ENCODE data around the gene PRPF39. TPM values are rescaled to one million over a fixed set of nuclear protein-coding genes. Genes with fewer than 3 reads are reported as not detected.

Gene PRPF39
- polyA plus RNA-seq, 3 donors, result 3.3 to 26.1 (median 5.4) TPM

GRCh38 chr14:45060551-45060950 lies 23.4 kb upstream of the PRPF39 start:
- no peak overlapping the region for H3K4me2 ChIP-seq (replicated peaks; ENCODE audit: extremely low read depth, low read length, poor library complexity, severe bottlenecking)
- H3K9me3 Mint-ChIP-seq, result peaks cover 0 to 15% (median 3%) of the 10 kb centered on the region in 7 donors
- H3K27ac ChIP-seq (ENCODE audit: low read depth in 1 of 2, low read length in 2 of 2), result no peak overlapping the region

DNA sequence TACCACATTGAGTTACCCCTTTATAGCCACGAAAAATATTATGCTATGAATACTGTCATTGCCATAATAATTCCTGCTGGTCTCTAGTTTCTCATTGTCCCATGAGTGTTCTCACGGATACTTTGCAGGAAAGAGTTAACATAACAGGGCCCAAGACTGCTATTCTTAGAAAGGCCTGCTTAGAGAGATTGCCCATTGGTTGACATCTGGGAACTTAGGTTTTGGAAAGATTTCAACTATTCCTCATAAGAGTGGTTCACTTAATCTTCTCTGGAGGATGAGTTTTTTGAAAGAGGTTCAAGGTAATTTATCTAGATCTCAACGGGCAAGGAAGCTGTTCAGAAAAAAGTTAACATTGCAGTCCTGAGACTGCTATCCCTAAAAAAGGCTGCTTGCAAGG lies 18.4 kb upstream of the PRPF39 start:
- Histone ChIP-seq H3K27ac (ENCODE audit: low read depth in 1 of 2, low read length in 2 of 2) (no peak overlapping the region), H3K79me2 (ENCODE audit: insufficient read depth, low read length) (no peaks in the 10 kb centered on the region), H3K9me3 (replicated peaks in 1 of 2; ENCODE audit: control insufficient read depth in 1 of 2, insufficient read depth in 1 of 2, low read length in 2 of 2) (no peaks in the 10 kb centered on the region), H3K36me3 (replicated peaks in 1 of 2; ENCODE audit: control insufficient read depth in 1 of 2, insufficient read depth in 2 of 2, low read length in 2 of 2) (no peaks in the 10 kb centered on the region), H3K4me2 (replicated peaks; ENCODE audit: extremely low read depth, low read length, poor library complexity, severe bottlenecking) (no peak overlapping the region), H4K20me1 (ENCODE audit: insufficient read depth, low read length) (no peaks in the 10 kb centered on the region), H3K4me1 (ENCODE audit: control insufficient read depth in 1 of 2, insufficient read depth in 2 of 2, low read length in 2 of 2) (no peaks in the 10 kb centered on the region), H3K4me3 (replicated peaks in 1 of 3; ENCODE audit: low read depth in 2 of 3, low read length in 3 of 3) (no peak overlapping the region), H2AFZ (ENCODE audit: insufficient read depth, low read depth, low read length, poor library complexity, severe bottlenecking) (no peak overlapping the region), H3K9ac (ENCODE audit: insufficient read depth, low read length, poor library complexity, severe bottlenecking) (no peak overlapping the region), H3K27me3 (ENCODE audit: control insufficient read depth in 2 of 2, insufficient read depth in 2 of 2, low read length in 2 of 2) (no peaks in the 10 kb centered on the region)
- Mint-ChIP-seq H3K27me3 (ENCODE audit: low read depth in 3 of 3) (no peaks in the 10 kb centered on the region), H3K27ac (no peak overlapping the region), H3K4me3 (no peak overlapping the region), H3K9me3 (peaks cover 0 to 3% (median 0%) of the 10 kb centered on the region in 7 donors), H3K36me3 (peaks cover 8 to 11% of the 10 kb centered on the region in 2 donors), H3K4me1 (no peaks in the 10 kb centered on the region)
- intact Hi-C loops (cut with micrococcal nuclease), result no loop called here
- 100% methylated on average over 1 of the region's 3 CpGs for WGBS (ENCODE audit: insufficient coverage)
- no peak for DNase-seq
- no peak for TF ChIP-seq CTCF (IDR thresholded peaks at IDR 0.05)

More at GRCh38 chr14:45060551-45060950, 23.4 kb upstream of the PRPF39 start:
- Histone ChIP-seq H4K20me1 (ENCODE audit: insufficient read depth, low read length) (no peaks in the 10 kb centered on the region), H3K4me3 (replicated peaks in 1 of 3; ENCODE audit: low read depth in 2 of 3, low read length in 3 of 3) (no peak overlapping the region), H3K9ac (ENCODE audit: insufficient read depth, low read length, poor library complexity, severe bottlenecking) (no peak overlapping the region), H2AFZ (ENCODE audit: insufficient read depth, low read depth, low read length, poor library complexity, severe bottlenecking) (no peak overlapping the region), H3K79me2 (ENCODE audit: insufficient read depth, low read length) (no peaks in the 10 kb centered on the region), H3K36me3 (replicated peaks in 1 of 2; ENCODE audit: control insufficient read depth in 1 of 2, insufficient read depth in 2 of 2, low read length in 2 of 2) (peaks cover 0 to 11% of the 10 kb centered on the region in 2 donors), H3K9me3 (replicated peaks in 1 of 2; ENCODE audit: control insufficient read depth in 1 of 2, insufficient read depth in 1 of 2, low read length in 2 of 2) (no peaks in the 10 kb centered on the region), H3K4me1 (ENCODE audit: control insufficient read depth in 1 of 2, insufficient read depth in 2 of 2, low read length in 2 of 2) (no peaks in the 10 kb centered on the region), H3K27me3 (ENCODE audit: control insufficient read depth in 2 of 2, insufficient read depth in 2 of 2, low read length in 2 of 2) (no peaks in the 10 kb centered on the region)
- no peak for TF ChIP-seq CTCF (IDR thresholded peaks at IDR 0.05)
- H3K36me3 Mint-ChIP-seq, result peaks cover 20 to 22% of the 10 kb centered on the region in 2 donors
- intact Hi-C loops (cut with micrococcal nuclease), result no loop called here
- H3K27ac Mint-ChIP-seq, result no peak overlapping the region
- no peak overlapping the region for H3K4me3 Mint-ChIP-seq
- DNase-seq, result no peak
- no peaks in the 10 kb centered on the region for H3K27me3 Mint-ChIP-seq (ENCODE audit: low read depth in 3 of 3)
- H3K4me1 Mint-ChIP-seq, result no peaks in the 10 kb centered on the region

All from CD14-positive monocyte (primary cell).